Uterus (tissue), 4 donors: ENCODE data around the gene VPS35L. TPM values are rescaled to one million over a fixed set of nuclear protein-coding genes. Genes with fewer than 3 reads are reported as not detected.
A peak's percentile ranks its signal among the peaks of the same experiment; 100 is the strongest.

ENCODE experiments used
- DNase-seq, 2 donors: peaks; one replicate each; pipeline ENCODE4 v3.0.0-alpha.2; 2019 to 2020
- H3K27ac ChIP-seq, 2 donors: fragments of 200-600 bp; sonication (generic); 1 replicate in 1 of 2; 2 replicates in 1 of 2; pipeline ENCODE4 v1.5.1; 2016 to 2018
- H3K27me3 ChIP-seq, 2 donors: fragments of 200-600 bp; sonication (generic); one replicate each; pipeline ENCODE4 v1.5.1; 2018 to 2019; ENCODE audit warnings: control low read depth in 1 of 2
- H3K36me3 ChIP-seq, 2 donors: fragments of 200-600 bp; sonication (generic); one replicate each; pipeline ENCODE4 v1.5.1; 2019; ENCODE audit warnings: control low read depth in 1 of 2
- H3K4me1 ChIP-seq, 2 donors: fragments of 200-600 bp; sonication (generic); one replicate each; pipeline ENCODE4 v1.5.1; 2018 to 2019; ENCODE audit warnings: control low read depth in 1 of 2
- H3K4me3 ChIP-seq, 2 donors: fragments of 200-600 bp; sonication (generic); 1 replicate in 1 of 2; 2 replicates in 1 of 2; pipeline ENCODE4 v1.5.1; 2018 to 2019; ENCODE audit warnings: mild to moderate bottlenecking in 1 of 2
- H3K9me3 ChIP-seq, 2 donors: fragments of 200-600 bp; sonication (generic); one replicate each; pipeline ENCODE4 v1.5.1; 2019; ENCODE audit warnings: control low read depth in 1 of 2
- POLR2A ChIP-seq, 2 donors: fragments of 450-650 bp; IDR thresholded peaks; one replicate each; pipeline ENCODE4 v1.6.1; 2016; ENCODE audit warnings: antibody characterized with exemption in 2 of 2, mild to moderate bottlenecking in 1 of 2, moderate library complexity in 1 of 2
- intact Hi-C: fragments of 100-400 bp; cut with DNase I; formaldehyde crosslinking; loops from one replicate; pipeline ENCODE4 v1.15.1; 2023; ENCODE audit warnings: low total_unique reads
- total RNA-seq, 4 donors: library from RNA; depleted of rRNA in 3 of 4; stranded (reverse); fragments of >200 nt in 3 of 4; gene quantifications; one replicate each; pipeline versions ENCODE4 v1.1.0 to v1.2.4, GENCODE V29; 2014 to 2023
- TF ChIP-seq, protein P1 (sequence below), 4 experiments: fragments of 200-600 bp in 2 of 4; fragments of 450-650 bp in 2 of 4; sonication (generic) in 2 of 4; IDR thresholded peaks; one replicate each; pipeline ENCODE4 v1.5.1; 2016 to 2019; ENCODE audit warnings: antibody characterized with exemption in 4 of 4, mild to moderate bottlenecking in 2 of 4, moderate library complexity in 1 of 4
- donor health status: DM: yes; HTN: yes; CAD: no.

The VPS35L gene
- total RNA-seq, 4 donors from 2014 or later = 34.8 to 110 (median 88.2) TPM

DNA sequence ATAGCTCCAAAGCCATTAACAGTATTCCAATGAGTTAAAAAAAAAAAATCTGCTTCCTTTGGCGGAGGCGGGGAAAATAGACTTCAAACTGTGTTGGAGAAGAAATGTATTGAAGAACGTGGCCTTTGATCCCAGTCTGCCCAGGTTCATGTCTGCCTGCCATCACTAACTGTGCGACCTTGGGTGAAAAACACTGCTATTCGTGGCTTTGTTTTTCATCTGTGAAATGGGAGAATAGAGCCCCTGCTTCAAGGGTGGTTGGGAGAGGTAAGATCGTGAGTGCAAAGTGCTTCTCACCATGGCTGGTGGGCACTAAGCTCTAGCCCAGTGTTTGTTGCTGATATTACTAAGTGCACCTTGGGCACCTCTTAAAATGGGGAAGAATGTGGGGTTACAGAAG lies 69.5 kb downstream of the VPS35L start:
- intact Hi-C loops = no loop called here
- Histone ChIP-seq H3K36me3 (no peaks in the 10 kb centered on the region), H3K4me3 (no peak overlapping the region), H3K9me3 (no peaks in the 10 kb centered on the region), H3K27me3 (no peaks in the 10 kb centered on the region), H3K27ac (no peak overlapping the region), H3K4me1 (no peaks in the 10 kb centered on the region)
- TF ChIP-seq, protein P1, sequence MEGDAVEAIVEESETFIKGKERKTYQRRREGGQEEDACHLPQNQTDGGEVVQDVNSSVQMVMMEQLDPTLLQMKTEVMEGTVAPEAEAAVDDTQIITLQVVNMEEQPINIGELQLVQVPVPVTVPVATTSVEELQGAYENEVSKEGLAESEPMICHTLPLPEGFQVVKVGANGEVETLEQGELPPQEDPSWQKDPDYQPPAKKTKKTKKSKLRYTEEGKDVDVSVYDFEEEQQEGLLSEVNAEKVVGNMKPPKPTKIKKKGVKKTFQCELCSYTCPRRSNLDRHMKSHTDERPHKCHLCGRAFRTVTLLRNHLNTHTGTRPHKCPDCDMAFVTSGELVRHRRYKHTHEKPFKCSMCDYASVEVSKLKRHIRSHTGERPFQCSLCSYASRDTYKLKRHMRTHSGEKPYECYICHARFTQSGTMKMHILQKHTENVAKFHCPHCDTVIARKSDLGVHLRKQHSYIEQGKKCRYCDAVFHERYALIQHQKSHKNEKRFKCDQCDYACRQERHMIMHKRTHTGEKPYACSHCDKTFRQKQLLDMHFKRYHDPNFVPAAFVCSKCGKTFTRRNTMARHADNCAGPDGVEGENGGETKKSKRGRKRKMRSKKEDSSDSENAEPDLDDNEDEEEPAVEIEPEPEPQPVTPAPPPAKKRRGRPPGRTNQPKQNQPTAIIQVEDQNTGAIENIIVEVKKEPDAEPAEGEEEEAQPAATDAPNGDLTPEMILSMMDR (IDR thresholded peaks at IDR 0.05) = no peak
- no peak for TF ChIP-seq POLR2A (IDR thresholded peaks at IDR 0.05)
- DNase-seq = no peak

DNA sequence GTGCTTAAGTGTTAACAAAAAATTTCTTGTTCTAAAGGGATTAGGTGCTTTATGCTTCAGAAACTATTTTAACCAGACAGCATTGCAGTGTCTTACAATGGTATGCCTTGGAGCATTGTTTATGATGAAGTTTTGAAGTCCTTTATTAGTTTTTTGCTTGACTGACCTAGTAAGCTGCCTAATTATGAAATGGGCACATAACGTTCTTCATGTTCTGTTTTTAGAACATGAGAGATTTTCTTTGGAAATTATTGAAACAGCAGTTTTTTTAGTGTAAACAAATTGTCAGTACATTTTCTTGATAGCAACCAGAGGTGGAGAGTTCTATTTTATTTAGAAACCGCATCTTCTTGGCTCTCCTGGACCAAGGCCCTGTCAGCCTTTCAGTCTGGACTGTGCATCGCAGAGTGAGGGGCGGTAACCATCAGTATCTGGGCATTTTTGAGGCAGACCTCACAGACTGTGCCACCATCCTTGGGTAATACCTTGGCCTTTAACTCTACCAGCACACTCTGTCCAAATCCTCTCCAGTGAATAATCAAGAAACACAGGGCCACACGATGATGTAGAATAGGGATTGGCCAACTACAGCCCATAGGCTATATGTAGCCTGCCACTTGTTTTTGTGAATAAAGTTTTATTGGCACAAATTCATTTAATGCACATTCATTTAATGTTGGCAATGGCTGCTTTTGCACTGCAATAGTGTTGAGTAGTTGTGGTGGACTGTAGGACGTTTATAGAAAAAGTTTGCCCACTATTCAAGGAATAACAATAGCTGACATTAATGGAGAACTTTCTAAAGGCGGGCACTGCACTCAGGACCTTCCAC lies 81.1 kb downstream of the VPS35L start:
- Histone ChIP-seq H3K27ac (no peak overlapping the region), H3K4me3 (no peak overlapping the region), H3K4me1 (no peaks in the 10 kb centered on the region), H3K9me3 (no peaks in the 10 kb centered on the region), H3K27me3 (no peaks in the 10 kb centered on the region), H3K36me3 (no peaks in the 10 kb centered on the region)
- intact Hi-C loops = no loop called here
- DNase-seq = no peak
- TF ChIP-seq POLR2A (IDR thresholded peaks at IDR 0.05) = no peak
- TF ChIP-seq, protein P1 (IDR thresholded peaks at IDR 0.05) = no peak

DNA sequence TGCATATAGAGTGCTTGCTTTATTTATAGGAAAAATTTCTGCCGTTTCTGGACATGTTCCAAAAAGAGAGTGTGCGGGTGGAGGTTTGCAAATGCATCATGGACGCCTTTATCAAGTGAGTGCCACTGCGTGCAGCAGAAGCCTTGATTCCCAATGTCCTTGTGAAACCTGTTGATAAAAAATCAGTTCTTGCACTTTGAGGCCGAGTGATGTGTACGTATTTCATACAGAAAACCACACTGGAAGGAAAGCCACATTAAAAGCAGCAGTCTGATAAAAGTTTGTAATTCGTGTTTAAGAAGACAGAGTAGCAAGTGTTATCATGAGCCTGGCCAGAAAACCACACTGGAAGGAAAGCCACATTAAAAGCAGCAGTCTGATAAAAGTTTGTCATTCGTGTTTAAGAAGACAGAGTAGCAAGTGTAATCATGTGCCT lies 84.5 kb downstream of the VPS35L start:
- H3K36me3 ChIP-seq = no peaks in the 10 kb centered on the region

DNA sequence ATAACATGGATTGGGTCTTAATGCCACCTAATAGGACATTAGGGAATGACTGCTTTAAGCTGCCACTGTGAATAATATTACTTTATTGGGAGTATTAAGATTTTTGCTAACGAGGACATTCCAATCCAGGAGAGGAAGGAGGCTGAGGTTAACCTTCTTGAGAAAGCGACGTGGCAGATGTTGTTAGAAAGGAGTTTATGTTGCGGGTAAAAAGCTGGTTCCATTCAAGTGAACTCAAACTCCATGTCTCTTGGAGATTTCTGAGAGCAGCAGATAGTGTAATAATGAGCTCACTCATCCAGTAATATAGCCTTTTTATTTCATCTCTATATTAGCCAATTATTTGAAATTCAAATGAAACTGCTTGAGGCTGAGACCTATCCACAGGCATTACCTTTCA lies 87.0 kb downstream of the VPS35L start:
- Histone ChIP-seq H3K9me3 (no peaks in the 10 kb centered on the region), H3K4me1 (no peaks in the 10 kb centered on the region), H3K27me3 (no peaks in the 10 kb centered on the region), H3K27ac (peak overlapping the region in 1 of 2 donors; percentile 76), H3K4me3 (no peak overlapping the region), H3K36me3 (no peaks in the 10 kb centered on the region)
- TF ChIP-seq, protein P1 (IDR thresholded peaks at IDR 0.05) = no peak
- TF ChIP-seq POLR2A (IDR thresholded peaks at IDR 0.05) = no peak
- intact Hi-C loops = no loop called here
- DNase-seq = no peak

More for the DNA sequence above, 84.5 kb downstream of the VPS35L start:
- H3K4me3 ChIP-seq = no peak overlapping the region
- no peaks in the 10 kb centered on the region for H3K27me3 ChIP-seq
- H3K4me1 ChIP-seq = no peaks in the 10 kb centered on the region
- H3K27ac ChIP-seq = no peak overlapping the region
- no peak for TF ChIP-seq POLR2A (IDR thresholded peaks at IDR 0.05)
- TF ChIP-seq, protein P1 (IDR thresholded peaks at IDR 0.05) = no peak
- no peaks in the 10 kb centered on the region for H3K9me3 ChIP-seq
- no peak for DNase-seq
- intact Hi-C loops = no loop called here

DNA sequence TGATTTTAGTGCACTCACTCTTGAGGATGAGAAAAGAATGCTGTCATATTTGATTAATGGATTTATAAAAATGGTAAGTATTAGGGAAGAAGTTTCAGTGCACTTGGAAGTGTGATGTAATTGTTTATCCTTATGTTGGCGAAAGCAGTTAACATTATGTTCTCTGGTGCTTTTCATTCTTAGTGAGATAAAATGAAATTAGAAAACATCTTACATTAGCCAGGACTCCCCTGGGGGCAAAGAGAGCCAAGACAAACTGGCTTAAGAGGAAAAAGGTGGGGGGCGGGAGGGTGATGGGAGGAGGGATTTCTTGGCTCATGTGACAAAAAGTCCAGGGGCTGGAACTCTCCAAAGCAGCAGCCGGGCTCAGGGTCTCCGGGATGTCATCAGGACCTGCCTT lies 89.4 kb downstream of the VPS35L start:
- H3K9me3 ChIP-seq = no peaks in the 10 kb centered on the region
- intact Hi-C loops = no loop called here
- no peak for TF ChIP-seq POLR2A (IDR thresholded peaks at IDR 0.05)
- TF ChIP-seq, protein P1 (IDR thresholded peaks at IDR 0.05) = no peak
- DNase-seq = peak; percentile 35 to 63
- no peaks in the 10 kb centered on the region for H3K27me3 ChIP-seq
- H3K27ac ChIP-seq = peak overlapping the region; percentile 30 to 76
- H3K36me3 ChIP-seq = no peaks in the 10 kb centered on the region
- H3K4me3 ChIP-seq = no peak overlapping the region
- no peaks in the 10 kb centered on the region for H3K4me1 ChIP-seq
